ENCODE results near the gene KATNIP.
"Not testable (repeated sequence)": the region's sequence is repeated elsewhere in the genome, so short reads cannot be mapped to it uniquely, and the experiment has no call there.

KATNIP gene

DNA sequence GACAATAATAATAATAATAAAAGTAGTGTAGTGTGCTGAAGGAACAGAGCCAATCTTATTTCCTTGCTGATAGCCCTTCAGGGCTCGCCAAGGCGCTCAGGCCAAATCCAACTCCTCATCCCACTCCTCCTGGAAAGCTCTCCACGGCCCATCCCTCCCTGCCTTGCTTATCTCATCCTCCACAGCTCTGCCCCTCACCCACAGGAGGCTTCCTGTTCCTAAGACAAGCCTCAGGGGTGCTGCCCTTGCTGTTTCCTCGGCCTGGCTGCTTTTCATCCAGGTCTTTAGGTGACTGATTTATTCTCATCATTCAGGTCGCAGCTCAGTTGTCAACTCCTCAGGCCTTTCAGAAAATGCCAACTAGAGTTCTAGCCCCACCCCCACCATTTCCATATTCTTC is 11.4 kb upstream of the KATNIP start:
- DNase-seq (ENCODE audit: low read depth in 2 of 2): no peak

DNA sequence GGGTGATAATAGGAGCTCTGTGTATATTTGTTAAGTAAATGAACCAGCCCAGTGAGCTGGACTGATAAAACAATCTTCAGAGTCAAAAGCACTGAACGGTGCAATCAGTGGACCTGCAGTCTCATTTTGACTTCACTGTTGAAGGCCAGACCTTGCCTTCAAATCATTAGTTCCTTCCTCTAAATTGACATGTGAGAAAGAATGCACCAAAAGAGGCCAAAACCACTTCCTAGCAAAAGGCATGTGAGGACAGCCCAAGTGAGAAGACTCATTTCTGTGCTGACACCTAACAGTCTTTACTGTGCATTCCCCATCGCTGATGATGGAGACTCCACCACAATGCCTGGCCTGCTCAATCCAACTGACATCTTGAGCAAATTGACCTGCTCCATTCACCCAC is 10.8 kb upstream of the KATNIP start:
- DNase-seq (ENCODE audit: low read depth in 2 of 2): no peak

DNA sequence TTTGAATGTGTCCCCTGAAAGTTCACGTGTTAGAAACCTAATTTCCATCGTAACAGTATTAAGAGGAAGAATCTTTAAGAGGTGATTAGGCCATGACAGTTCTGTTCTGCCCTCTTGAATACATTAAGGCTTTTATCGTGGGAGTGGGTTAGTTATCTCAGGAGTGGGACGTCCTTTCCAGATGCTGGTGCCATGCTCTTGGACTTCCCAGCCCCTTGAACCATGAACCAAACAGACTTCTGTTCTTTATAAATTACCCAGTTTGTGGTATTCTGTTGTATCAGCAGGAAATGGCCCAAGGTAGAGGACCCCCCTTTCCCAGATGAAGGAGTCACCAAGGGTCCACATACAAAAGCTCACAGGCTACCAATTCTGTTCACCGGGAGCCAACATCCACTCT is 10.3 kb upstream of the KATNIP start:
- no peak for DNase-seq (ENCODE audit: low read depth in 2 of 2)

DNA sequence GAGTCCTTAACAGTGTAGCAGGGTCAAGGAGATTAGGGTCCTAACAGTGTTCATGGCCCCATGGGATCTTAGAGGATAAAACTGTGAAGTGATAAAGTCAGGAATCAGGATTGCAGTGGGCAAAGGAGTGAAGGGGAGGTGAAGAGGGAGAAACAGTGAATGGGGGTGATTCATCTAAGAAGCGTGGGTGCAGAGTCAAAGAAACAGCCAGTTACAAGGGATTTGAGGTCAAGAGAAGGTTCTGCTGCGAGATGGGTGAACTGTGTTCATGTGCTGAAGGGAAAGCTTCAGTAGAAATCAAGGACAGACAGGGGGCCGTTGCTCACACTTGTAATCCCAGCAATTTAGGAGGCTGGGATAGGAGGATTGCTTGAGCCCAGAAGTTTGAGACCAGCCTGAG is 6.1 kb upstream of the KATNIP start:
- no peak for DNase-seq (ENCODE audit: low read depth in 2 of 2)

DNA sequence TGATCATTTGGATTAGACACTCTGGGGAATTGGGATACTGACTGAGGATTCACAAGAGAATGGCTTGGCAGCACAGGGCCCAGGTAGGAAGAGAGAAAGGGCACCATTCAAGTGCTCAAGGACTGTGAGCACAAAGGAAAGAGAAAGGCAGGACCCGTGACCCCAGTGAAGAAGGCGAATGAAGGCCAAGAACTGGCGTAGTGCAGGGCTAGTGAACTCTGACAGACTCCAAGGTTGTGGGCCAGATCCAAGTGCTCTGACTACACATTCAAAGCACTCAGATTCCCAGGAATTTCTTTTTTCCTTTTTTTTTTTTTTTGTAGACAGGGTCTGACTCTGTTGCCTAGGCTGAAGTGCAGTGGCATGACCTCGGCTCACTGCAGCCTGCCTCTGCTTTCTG is 5.3 kb upstream of the KATNIP start:
- DNase-seq (ENCODE audit: low read depth in 2 of 2): no peak

DNA sequence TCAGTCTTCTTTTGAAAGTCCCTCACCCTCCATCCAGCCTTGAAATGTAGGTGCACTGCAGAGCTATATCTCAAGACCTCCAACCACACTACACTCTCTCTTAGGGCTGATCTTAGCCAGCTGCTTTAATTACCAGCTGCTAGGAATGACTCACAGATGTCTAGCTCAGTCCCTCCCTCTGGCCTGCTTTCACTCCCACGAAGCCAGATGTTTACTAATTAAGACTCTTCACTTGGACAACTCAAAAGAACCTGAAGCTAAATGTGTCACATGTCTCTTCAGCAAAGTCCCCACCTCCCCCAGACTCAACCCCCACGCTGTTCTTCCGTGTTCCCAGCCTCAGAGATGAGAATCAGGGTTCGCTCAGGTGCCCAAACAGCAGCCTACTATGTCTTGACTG is 2.8 kb upstream of the KATNIP start:
- DNase-seq (ENCODE audit: low read depth in 2 of 2): no peak

DNA sequence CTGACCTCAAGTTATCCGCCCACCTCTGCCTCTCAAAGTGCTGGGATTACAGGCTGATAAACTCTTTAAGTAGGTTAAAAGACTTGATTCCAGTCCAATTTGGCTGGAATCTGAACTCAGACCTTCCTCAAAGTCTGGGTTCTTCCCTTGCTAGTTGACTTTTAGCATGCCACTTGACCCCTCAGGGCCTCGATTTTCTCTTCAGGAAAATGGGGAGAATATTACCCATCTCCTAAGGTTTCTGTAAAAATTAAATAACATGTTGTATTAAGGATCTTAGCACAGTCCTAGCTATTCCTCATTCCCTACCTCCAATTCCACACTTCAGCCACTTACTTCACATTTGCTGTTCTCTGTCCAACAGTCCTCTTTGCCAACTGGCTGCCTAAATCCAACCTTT is 2.1 kb upstream of the KATNIP start:
- DNase-seq (ENCODE audit: low read depth in 2 of 2): no peak

DNA sequence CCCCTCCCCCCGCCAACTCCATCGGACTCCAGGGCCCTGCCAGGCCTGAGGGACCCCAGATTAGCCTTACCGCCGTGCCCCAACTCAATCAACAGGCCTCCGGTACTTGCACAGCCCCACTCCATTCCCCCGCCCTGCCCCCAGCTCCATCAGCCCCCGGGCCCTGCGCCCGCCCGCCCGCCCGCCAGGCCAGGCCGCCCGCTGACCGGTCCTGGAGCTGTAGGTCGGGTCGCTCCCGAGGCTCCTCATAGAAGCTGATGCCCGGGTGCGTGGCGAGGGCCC is 539 bp upstream of the KATNIP start:
- DNase-seq (ENCODE audit: low read depth in 2 of 2): no peak

DNA sequence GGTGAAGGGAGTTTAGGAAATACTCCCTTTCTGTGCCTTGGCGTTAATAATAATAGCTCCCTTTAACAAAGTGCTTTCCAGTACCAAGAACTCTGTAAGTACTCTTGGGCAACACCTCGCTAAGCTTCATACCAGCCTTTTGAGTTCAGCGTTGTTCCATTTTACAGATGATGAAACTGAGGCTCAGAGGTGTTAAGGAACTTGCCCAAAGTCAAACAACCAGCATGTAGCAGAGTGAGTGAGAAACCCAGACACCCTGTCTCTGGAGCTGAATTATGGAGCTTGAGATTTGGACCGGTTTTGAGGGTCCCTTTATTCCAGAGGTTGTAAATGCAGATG is 607 bp downstream of the KATNIP start:
- DNase-seq (ENCODE audit: low read depth in 2 of 2): no peak

DNA sequence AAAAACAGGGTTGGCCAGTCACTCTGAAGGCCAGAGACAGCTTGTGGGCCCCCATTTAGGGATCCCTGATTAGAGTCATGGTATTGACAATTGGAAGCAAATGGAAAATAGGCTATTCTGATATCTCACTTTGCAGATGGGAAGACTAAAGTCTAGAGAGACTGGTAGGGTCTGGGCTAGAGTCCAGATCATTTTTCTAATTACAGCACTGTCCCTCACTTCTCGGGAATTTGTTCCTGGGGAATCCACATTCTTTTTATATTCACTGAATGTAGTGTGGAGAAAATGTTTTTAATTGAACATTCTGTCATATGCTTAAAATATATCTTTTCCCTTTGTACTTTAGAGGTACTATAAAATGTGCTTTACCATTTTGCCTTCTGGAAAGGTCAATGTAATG is 1.1 kb downstream of the KATNIP start:
- DNase-seq (ENCODE audit: low read depth in 2 of 2): no peak

DNA sequence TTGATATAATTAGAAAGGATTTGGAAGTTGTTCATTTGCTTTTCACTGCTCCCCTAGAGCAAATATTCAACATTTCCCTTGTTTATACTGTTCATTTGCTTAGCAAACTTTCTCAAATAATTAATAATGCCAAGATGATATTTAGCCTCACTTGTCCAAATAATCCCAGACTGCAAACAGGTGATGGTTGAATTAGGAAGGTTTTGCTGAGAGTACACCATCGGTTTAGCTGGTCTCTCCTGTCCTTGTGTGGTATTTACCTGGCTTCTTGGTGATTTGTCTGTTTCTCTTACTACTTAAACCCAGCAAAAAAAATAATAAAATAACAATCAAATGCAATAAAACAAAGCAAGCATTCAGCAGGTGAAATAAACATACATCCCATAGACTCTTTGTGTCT is 6.5 kb downstream of the KATNIP start:
- no peak for DNase-seq (ENCODE audit: low read depth in 2 of 2)

DNA sequence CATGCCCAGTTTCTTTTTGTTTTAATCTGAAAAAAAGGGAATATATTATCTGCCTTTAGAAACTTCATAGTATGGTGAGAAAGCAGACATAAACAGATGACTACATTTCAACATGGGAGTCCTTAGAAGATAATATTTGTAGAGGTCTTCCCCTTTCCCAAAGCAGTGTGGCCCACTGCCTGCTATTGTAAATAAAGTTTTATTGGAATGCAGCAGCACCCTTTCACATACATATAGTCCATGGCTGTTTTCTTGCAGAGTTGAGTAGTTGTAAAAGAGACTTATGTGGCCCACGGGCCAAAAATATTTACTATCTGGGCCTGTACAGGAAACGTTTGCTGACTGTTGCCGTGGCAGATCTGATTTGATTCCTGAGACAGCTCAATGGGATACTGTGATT is 8.5 kb downstream of the KATNIP start:
- DNase-seq (ENCODE audit: low read depth in 2 of 2): no peak

DNA sequence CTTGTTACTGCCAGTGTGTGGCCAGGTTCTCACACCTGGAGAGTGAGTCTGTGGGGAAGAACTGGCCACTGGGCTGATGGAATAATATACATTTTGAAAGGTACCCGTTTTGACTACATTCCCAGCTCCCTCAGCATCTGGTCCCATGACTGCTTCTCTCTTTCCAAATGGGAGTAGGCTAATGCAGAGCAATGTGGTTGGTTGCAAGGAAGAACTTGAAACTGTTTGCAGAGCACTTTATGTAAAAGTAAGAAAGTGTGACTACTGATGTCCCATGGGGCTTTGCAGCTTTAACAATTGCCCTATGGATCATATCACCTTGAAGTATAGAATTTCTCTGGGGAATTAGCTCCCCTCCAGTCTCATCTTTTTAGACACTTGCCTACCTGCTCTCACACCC is 9.0 kb downstream of the KATNIP start:
- DNase-seq (ENCODE audit: low read depth in 2 of 2): no peak

DNA sequence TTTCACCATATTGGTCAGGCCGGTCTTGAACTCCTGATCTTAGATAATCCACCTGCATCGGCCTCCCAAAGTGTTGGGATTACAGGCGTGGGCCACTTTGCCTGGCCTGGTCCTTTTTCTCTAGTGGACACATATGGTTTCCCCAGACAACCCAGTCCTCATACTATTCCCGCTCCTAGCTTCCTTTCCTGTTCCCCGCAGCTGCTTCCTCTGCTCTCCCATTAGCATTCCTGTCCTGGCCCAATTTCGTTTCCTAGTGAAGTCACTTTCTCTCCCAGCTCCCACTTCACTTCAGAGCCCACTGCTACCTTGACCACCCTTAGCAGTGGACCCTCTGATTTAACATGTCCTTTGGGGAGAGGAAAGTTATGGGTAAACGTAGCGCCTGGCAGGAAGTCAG is 11.3 kb downstream of the KATNIP start:
- DNase-seq (ENCODE audit: low read depth in 2 of 2): no peak

DNA sequence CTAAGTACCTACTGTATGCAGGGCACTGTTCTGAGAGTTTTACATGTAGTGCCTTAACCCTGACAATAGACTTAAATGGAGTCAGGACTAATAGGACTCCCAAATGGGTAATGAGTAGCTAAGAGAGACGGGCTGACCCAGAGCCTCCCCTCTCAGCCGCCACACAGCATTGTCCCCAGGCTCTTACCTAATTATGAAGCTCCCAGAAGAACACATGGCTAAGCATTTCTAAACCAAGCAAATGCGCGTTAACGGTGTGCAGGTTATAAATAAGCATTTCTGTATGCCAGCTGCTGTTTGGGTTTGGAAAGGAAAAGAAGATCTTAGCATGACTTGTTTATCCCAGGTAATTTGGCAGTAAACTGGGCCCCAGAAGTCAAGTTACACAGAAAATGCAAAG is 14.3 kb downstream of the KATNIP start:
- no peak for DNase-seq (ENCODE audit: low read depth in 2 of 2)

DNA sequence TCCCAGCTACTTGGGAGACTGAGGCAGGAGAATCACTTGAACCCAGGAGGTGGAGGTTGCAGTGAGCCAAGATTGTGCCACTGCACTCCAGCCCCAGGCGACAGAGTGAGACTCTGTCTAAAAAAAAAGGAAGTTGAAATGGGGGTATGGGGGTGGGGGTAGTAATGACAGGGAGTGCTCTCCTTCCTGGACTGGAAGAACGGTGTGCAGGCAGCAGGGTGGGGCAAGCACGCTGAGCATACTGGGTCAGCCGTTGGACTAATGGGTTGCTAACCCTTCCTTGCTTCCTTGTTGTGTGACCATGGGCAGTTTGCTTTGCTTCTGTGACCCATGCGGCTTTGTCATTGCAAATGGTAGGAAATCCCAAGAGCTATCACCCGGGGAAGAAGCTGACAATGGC is 16.5 kb downstream of the KATNIP start:
- DNase-seq (ENCODE audit: low read depth in 2 of 2): no peak

DNA sequence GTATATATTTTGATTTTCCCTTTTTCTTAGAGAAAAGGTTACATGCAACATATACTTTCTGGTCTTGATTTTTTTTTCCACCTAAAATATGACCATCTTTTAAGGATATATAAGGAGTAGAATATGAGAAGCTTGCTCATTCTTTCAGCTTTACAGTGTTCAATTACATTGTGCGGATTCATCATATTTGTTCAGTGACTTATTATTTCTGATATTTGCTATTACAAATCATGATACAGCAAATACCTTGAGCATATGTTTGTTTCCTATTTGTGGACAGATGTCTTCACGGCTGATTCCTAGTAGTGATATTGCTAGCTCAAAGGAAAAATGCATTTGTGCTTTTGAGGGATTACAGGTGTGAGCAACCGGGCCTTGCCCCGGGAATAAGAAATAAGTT is 18.1 kb downstream of the KATNIP start:
- no peak for DNase-seq (ENCODE audit: low read depth in 2 of 2)

DNA sequence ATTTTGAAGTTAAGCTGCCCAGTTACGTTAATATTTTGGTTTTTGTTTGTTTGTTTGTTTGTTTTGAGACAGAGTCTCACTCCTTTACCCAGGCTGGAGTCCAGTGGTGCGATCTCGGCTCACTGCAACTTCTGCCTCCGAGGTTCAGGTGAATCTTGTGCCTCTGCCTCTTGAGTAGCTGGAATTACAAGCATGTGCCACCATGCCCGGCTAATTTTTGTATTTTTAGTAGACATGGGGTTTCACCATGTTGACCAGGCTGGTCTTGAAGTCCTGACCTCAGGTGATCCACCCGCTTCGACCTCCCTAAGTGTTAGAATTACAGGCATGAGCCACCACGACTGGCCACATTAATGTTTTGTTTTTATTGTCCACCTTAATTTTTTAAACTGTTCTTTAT is 21.0 kb downstream of the KATNIP start:
- DNase-seq (ENCODE audit: low read depth in 2 of 2): not testable (repeated sequence)

DNA sequence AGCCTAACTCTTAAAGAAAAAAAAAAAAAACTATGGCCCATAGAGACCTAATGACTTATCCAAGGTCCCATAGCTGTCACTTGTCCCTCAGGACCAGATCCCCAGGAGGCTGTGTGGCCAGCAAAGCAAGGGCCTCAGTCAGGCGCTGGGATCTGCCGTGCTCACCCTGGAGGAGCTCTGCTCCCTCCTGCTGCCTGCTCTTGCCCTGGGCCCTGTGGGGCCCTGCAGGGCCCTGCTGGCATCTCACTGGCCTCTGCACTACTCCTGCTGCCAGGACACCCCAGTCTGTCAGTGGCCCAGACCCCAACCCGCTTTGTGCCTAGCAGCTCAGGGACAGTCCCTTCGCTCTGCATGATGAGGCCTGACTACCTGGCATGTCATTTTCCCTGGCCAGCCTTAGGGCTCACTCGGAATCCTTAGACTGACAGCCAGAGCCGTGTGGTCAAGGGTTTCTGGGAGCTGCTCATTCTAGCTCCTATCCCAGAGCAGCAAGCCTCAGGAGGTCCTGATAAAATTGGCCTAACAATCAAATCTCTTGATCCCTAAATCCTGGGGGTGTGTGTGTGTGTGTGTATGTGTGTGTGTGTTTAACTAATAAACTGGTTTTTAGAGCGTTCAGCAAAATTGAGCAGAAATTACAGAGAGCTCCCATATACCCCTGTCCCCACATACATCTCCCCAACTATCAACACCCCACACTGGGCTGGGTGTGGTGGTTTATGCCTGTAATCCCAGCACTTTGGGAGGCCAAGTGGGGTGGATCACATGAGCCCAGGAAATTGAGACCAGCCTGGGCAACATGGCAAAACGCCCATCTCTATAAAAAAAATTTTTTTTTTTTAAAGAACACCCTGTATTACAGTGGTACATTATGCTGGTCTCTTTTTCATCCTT is 21.7 kb downstream of the KATNIP start:
- DNase-seq (ENCODE audit: low read depth in 2 of 2): no peak

DNA sequence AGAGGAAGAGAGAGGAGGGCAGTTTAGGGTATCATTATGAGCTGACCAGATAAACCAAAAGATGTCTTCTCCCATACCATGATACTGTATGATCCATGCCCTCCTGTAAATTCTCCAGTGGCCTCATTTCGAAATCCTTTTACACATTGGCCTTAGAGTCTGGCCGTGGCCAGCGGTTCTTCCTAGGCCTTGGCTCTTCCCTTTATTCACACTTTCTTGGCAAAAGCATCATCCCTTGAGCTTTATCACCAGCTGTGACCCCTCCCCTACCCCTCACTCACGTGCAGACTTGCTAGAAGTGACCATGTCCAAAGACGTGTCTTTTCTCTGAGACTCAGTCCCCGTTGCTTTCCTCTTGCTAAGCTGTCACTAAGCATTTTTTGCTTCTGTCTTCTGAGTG is 22.8 kb downstream of the KATNIP start:
- DNase-seq (ENCODE audit: low read depth in 2 of 2): no peak

DNA sequence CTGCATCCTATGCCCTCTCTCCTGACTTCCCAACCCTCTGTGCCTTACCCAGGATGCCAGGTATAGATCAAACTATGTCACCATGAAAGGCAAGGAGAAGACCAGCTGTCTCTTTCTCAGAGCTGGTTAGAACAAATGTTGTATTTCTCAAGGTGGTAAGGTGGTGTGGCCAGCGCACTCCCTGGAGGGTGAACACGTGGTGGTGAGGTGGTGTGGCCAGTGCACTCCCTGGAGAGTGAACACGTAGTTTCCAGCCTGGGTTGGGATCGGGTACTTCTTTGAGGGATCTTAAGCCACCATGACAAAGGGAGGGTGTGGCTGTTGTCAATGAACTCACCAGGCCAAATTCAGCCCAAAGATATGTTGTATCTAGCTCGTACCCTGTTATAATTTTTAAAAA is 26.8 kb downstream of the KATNIP start:
- DNase-seq (ENCODE audit: low read depth in 2 of 2): no peak

DNA sequence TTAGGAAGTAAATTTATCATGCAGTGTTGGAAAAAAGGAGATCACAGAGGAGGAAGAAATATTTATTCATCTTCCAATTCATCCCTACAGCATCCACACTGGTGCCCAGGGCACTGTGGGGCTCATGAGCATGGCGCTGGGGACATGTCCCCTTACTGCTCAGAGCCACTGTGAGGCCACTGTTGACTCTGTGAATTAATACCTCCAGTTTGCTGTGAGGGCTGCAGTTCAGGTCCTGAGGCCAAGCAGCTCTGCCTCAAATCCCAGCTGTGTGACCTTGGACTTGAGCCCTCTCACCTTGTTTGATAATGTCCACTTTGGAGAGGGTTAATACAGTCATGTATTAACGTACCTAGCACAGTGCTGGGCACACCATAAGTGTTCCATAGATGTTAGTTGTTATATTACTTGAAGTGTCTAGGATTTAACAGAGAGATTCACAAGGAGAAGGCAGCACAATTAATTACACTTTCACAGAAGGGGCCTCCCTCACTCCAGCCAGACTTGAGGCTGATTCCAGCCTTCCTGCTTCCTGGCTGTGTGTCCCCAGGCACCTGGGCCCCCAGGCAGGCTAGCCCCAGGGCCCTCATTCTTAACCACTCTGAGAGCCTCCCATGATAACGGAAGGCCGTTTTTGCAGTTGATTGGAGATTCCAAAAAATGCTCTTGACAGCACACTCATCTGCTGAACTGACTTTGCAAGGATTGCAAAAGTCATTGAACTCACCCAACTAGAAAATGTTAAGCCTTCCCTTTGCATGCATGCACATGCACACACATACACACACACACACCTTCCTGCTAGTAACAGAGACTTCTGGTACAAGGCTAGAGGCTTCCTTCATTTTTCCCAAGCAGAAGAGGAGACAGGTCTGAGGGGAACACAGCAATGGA is 29.4 kb downstream of the KATNIP start:
- no peak for DNase-seq (ENCODE audit: low read depth in 2 of 2)

DNA sequence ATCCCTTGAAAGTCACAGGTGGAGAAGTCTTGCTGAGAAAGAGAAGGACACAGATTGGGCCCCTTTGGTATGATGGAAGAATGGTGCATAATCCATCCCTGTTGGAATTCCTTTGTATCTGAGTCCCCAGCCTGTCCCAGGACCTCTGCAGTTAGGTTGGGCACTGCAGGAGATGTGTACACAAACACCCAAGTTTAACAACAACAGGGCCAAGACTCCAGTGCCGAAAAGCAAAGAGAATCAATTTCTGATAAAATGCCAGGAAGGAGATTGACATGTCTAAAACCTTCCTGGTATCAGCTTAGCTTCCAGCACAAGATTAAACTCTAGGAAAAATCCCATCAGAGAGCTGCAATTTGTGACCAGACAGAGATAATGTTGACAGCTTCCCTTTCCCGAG is 32.9 kb downstream of the KATNIP start:
- DNase-seq (ENCODE audit: low read depth in 2 of 2): no peak

DNA sequence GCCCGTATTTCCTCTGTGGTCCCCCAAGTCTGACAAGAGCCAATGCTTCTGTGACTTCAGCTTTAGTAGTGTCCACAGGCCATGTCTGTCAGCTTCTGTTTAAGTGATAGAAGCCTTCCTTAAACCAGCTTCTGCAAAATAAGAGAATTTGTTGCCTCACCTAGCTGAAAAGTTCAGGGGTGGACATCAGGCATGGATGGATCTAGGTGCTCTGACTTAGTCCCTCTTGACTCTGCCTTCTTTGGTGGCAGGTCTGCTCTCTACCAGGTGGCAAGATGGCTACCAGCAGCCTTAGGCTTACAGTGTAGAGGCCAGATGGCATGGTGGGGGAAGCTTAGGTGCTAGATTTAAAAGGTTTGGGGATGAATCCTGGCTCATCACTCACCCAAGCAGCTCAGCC is 33.7 kb downstream of the KATNIP start:
- no peak for DNase-seq (ENCODE audit: low read depth in 2 of 2)
